ENCODE results near the gene APOC1. TPM values are rescaled to one million over a fixed set of nuclear protein-coding genes. Genes with fewer than 3 reads are reported as not detected.
"Not testable (repeated sequence)": the region's sequence is repeated elsewhere in the genome, so short reads cannot be mapped to it uniquely, and the experiment has no call there.

APOC1 gene
- total and polyA plus RNA-seq, 11 donors: 0.83 to 84.7 (median 2.8) TPM; not detected in 1

- ATAC-seq: no peak
- H3K36me3 ChIP-seq: peaks cover 0 to 3% (median 0%) of the 10 kb centered on the region in 9 donors
- WGBS, 4 donors: 95 to 96% (median 95%) methylated on average over 42 to 46 of the region's 46 CpGs
- no peak overlapping the region for H3K27ac ChIP-seq
- peaks cover 0 to 36% (median 12%) of the 10 kb centered on the region in 12 donors for H3K4me1 ChIP-seq
- intact Hi-C loops (cut with DNase I): loop anchor here in 6 of 10 donors (10.0 kb wide), 4 partner anchors 137 to 437 kb away; partner anchors contain the start of gene KLC3 (in 1 of the 6)
- no peaks in the 10 kb centered on the region for H3K9me3 ChIP-seq
- no peak overlapping the region for H3K4me3 ChIP-seq
- H3K27me3 ChIP-seq: peaks cover 0 to 34% (median 15%) of the 10 kb centered on the region in 9 donors
- no peak for TF ChIP-seq POLR2A (IDR thresholded peaks at IDR 0.05)
- TF ChIP-seq, protein P1, sequence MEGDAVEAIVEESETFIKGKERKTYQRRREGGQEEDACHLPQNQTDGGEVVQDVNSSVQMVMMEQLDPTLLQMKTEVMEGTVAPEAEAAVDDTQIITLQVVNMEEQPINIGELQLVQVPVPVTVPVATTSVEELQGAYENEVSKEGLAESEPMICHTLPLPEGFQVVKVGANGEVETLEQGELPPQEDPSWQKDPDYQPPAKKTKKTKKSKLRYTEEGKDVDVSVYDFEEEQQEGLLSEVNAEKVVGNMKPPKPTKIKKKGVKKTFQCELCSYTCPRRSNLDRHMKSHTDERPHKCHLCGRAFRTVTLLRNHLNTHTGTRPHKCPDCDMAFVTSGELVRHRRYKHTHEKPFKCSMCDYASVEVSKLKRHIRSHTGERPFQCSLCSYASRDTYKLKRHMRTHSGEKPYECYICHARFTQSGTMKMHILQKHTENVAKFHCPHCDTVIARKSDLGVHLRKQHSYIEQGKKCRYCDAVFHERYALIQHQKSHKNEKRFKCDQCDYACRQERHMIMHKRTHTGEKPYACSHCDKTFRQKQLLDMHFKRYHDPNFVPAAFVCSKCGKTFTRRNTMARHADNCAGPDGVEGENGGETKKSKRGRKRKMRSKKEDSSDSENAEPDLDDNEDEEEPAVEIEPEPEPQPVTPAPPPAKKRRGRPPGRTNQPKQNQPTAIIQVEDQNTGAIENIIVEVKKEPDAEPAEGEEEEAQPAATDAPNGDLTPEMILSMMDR (IDR thresholded peaks at IDR 0.05): no peak
- no peak for DNase-seq
Measured at GRCh38 chr19:44908074-44908835, 6.2 kb upstream of the APOC1 start.

DNA sequence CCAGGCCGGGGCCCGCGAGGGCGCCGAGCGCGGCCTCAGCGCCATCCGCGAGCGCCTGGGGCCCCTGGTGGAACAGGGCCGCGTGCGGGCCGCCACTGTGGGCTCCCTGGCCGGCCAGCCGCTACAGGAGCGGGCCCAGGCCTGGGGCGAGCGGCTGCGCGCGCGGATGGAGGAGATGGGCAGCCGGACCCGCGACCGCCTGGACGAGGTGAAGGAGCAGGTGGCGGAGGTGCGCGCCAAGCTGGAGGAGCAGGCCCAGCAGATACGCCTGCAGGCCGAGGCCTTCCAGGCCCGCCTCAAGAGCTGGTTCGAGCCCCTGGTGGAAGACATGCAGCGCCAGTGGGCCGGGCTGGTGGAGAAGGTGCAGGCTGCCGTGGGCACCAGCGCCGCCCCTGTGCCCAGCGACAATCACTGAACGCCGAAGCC, 5.6 kb upstream of the APOC1 start:
- Histone ChIP-seq H3K9me3 (no peaks in the 10 kb centered on the region), H3K36me3 (no peaks in the 10 kb centered on the region), H3K4me1 (peaks cover 0 to 37% (median 9%) of the 10 kb centered on the region in 12 donors), H3K27me3 (peaks cover 0 to 34% (median 15%) of the 10 kb centered on the region in 9 donors), H3K4me3 (no peak overlapping the region), H3K27ac (no peak overlapping the region)
- WGBS, 4 donors: 95 to 98% (median 96%) methylated on average over 41 to 44 of the region's 44 CpGs
- TF ChIP-seq, protein P1 (IDR thresholded peaks at IDR 0.05): no peak
- TF ChIP-seq POLR2A (IDR thresholded peaks at IDR 0.05): no peak
- intact Hi-C loops (cut with DNase I): loop anchor here in 6 of 10 donors (10.0 kb wide), 4 partner anchors 136 to 436 kb away; partner anchors contain the start of gene KLC3 (in 1 of the 6)
- DNase-seq: no peak
- no peak for ATAC-seq

DNA sequence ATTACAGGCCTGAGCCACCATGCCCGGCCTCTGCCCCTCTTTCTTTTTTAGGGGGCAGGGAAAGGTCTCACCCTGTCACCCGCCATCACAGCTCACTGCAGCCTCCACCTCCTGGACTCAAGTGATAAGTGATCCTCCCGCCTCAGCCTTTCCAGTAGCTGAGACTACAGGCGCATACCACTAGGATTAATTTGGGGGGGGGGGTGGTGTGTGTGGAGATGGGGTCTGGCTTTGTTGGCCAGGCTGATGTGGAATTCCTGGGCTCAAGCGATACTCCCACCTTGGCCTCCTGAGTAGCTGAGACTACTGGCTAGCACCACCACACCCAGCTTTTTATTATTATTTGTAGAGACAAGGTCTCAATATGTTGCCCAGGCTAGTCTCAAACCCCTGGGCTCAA, 4.6 kb upstream of the APOC1 start:
- TF ChIP-seq, protein P1 (IDR thresholded peaks at IDR 0.05): no peak
- TF ChIP-seq POLR2A (IDR thresholded peaks at IDR 0.05): no peak
- Histone ChIP-seq H3K4me1 (peaks cover 0 to 46% (median 8%) of the 10 kb centered on the region in 12 donors), H3K36me3 (no peaks in the 10 kb centered on the region), H3K27me3 (peaks cover 0 to 31% (median 15%) of the 10 kb centered on the region in 9 donors), H3K27ac (peak overlapping the region in 2 of 12 donors; percentile 1 to 13), H3K4me3 (no peak overlapping the region), H3K9me3 (no peaks in the 10 kb centered on the region)
- 82 to 86% (median 85%) methylated on average over 5 of the region's 5 CpGs for WGBS, 4 donors
- intact Hi-C loops (cut with DNase I): loop anchor here in 6 of 10 donors (10.0 kb wide), 4 partner anchors 135 to 435 kb away; partner anchors contain the start of gene KLC3 (in 1 of the 6)
- no peak for DNase-seq
- ATAC-seq: no peak

- H3K27me3 ChIP-seq; DNase-seq; H3K36me3 ChIP-seq; H3K27ac ChIP-seq; H3K4me3 ChIP-seq; intact Hi-C loops (cut with DNase I); H3K9me3 ChIP-seq; ATAC-seq: not testable (repeated sequence)
- 87 to 93% (median 90%) methylated on average over 6 of the region's 6 CpGs for WGBS, 4 donors
- peaks cover 0 to 37% (median 8%) of the 10 kb centered on the region in 12 donors for H3K4me1 ChIP-seq
Measured at GRCh38 chr19:44911896-44912295, 2.5 kb upstream of the APOC1 start.
